GM21360 (cell line): Measurements from ENCODE around the gene TBC1D1.

Experiments
- ATAC-seq: cut with Tn5 transposase; IDR thresholded peaks from one replicate; pipeline ENCODE4 v1.9.1; 2021; ENCODE audit warnings: mild to moderate bottlenecking, moderate library complexity; ENCODE audit not compliant: unreplicated experiment

The TBC1D1 gene

DNA sequence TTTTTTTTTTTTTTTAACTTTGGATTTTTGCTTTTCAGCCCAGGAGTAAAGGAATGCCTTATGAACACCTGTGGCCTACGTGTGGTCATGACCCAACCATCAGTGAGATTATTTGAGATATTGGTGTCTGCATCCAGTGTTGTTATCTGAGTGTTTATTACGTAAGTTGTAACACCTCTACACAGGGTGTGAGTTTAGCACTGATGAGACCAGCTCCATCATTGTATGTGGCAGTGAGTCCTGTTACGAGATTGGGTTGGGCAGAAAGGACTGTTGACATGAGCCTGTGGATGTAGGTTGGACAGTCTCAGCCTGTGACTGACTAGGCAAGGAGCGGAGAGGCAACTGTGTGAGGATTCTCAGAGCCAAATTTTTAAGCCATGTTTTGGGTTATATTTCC, 248.3 kb downstream of the TBC1D1 start:
- no peak for ATAC-seq

- ATAC-seq: no peak
These were observed 249.8 kb downstream of the TBC1D1 start for GRCh38 chr4:38140643-38141203.

DNA sequence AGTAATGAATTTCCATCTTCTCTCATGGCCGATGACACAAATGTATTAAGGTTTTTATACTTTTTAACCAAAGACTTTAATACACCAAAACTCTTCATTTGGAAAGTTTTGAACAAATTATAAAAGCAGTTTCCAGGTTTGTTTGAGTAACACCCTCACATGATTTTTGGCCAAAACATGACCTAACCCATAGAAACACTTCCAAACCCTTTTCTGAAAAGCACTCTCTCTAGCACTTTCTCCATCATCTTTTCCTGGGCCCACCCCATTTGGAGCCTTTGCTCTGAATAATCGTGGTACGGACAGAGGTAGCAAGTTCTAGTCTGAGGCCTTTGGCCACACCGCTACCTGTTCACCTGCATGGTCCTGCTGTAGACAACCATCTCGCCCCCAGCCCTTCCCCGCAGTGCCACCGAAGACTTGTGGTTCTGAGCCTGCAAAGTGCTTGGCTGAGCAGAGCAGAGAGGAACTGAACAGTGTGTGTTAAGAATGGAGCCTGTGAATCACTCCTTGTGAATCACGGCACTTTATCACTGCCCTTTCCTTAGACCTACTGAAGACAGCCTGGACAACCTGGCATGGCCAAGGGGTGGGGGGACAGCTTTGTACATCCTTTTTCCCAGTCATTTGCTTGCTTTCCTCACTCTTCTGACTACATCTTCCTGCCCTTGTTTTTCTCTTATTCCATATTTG, 251.1 kb downstream of the TBC1D1 start:
- no peak for ATAC-seq

DNA sequence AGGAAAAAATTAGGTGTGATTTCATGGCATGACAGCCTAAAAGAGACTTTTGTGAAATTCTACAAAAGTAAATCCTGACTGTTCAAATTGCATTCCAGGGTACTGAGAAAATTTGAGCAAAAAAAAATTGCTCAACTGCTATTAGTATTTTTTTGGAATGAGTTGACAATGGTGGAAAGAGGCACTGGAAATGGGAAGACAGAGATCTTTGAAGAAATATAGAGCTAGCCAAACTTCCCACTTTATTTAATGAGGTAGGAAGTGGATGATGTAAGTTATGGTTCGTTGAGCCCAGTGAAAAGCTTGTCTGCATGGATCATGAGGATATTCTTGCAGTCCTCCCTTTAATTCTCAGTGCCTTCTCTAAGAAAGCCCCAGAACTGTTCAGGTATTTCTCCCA, 253.1 kb downstream of the TBC1D1 start:
- no peak for ATAC-seq

DNA sequence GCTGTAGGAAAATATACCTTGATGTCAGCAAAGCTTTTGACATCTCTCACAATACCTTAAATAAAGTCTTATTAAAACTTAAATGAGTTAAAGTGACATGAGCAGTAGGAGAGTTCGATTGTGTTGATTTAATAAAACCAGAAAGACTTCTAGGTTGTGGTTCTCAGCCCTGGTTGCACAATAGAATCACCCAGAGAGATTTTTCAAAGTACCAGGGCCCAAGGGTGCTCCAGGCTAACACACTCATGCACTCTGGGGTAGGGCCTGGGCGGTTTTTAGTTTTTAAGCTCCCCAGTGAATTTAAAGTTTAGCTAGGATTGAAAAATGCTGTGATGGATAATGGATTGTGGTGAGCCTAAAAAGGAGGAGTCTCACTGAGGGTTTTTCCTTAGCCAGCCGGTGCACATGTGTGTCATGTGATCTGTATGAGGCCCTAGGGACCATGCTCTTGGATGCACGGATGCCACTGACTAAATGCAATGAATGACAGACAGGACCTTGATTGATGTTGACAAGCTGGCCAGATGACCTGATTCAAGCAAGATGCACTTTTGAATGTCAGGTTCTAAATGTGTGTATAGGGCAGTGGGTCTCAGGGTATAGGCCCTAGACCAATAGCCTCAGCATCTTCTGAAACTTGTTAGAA, 254.3 kb downstream of the TBC1D1 start:
- no peak for ATAC-seq

GRCh38 chr4:38145741-38146140, 254.9 kb downstream of the TBC1D1 start:
- ATAC-seq: no peak

GRCh38 chr4:38146383-38146782, 255.5 kb downstream of the TBC1D1 start:
- no peak for ATAC-seq

DNA sequence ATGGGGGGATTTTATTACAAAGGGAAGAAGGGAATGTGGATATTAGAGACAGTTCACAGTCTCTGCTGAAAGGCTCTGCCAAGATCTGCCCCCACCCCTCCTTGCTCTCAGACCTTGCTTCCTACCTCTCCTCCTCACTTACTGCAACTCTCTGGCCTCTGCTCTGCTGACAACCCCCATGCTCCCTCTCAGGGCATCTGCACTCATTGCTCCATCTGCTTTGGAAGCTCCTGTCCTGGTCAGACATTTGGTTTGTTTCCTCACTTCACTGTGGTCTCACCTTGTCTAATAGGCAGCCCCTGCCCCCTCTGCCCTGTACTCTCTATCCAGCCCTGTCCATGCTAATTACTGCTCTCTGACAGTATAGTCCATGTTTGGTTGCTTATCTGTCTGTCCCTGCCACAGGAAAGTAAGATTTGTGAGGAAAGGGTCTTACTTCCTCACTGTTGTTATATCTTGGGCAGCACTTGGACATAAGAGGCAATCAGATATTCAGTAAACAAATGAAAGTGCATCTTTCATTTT, 258.6 kb downstream of the TBC1D1 start:
- ATAC-seq: no peak

GRCh38 chr4:38149997-38150671, 259.2 kb downstream of the TBC1D1 start:
- ATAC-seq: no peak

GRCh38 chr4:38150766-38151165, 259.9 kb downstream of the TBC1D1 start:
- ATAC-seq: no peak

- ATAC-seq: no peak
These were observed 261.0 kb downstream of the TBC1D1 start for GRCh38 chr4:38151873-38152272.

DNA sequence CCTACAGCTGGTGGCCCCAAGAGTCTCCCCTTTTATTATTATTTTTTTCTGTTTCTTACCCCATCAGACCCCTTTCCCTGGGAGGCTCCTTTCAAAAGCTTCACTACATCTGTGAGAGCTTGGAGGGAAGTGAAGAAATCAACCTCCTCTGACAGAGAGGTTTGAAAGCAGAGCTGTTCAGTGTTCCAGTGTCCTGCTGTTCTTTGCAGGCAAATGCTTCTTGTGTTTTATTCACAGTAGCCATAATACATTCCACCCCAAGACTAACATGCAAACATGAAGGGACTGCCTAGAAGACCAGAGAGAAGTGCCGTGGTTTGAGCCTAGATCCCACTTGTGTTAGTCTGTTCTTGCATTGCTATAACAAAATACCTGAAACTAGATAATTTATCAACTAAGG, 261.4 kb downstream of the TBC1D1 start:
- ATAC-seq: no peak

GRCh38 chr4:38152721-38153386, 262.0 kb downstream of the TBC1D1 start:
- ATAC-seq: no peak

GRCh38 chr4:38153387-38153760, 262.5 kb downstream of the TBC1D1 start:
- no peak for ATAC-seq

- ATAC-seq: no peak
These were observed 263.4 kb downstream of the TBC1D1 start for GRCh38 chr4:38154252-38154651.

DNA sequence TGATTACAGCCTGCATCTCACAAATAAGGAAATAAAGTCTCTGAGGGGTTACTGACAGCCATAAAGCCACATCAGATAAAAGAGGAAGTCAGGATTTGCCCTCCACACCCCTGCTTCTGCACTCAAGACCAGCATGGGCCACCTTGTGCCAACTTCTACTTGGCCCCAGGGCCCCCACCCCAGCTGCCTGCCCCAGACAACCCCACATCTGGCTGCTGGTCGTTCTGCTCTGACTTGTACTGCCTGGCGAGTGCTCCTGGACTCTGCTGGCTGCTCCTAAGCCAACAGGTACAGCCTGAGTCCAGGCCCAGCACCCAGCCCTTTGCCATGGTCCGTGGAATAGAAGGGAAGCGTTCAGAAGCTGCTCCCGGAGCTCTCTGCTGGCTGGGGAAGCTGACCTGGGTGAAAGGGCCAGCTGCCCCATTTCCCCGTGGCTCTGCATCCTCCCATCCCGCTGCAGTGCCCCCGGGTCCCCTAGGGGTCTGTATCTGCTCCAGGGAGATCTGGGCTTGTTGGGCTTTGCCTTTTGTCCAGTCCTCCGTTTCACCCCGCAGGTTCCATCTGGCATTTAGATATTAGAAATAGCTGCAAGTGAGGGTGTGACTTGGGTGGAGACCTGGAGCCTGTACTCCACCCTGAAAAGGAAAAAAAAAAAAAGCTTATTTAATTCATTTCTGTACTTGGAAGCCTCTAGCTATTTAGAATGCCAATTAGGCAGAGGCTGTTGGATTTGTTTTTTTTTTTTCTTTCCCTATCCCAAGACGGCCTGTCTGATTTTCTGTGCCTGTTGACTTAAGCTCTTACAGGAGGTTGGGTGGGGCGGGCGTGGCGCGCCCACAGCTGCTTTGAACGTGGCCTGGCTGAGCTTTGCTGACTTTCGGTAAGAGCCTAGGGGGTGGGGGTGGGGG, 264.1 kb downstream of the TBC1D1 start:
- no peak for ATAC-seq

DNA sequence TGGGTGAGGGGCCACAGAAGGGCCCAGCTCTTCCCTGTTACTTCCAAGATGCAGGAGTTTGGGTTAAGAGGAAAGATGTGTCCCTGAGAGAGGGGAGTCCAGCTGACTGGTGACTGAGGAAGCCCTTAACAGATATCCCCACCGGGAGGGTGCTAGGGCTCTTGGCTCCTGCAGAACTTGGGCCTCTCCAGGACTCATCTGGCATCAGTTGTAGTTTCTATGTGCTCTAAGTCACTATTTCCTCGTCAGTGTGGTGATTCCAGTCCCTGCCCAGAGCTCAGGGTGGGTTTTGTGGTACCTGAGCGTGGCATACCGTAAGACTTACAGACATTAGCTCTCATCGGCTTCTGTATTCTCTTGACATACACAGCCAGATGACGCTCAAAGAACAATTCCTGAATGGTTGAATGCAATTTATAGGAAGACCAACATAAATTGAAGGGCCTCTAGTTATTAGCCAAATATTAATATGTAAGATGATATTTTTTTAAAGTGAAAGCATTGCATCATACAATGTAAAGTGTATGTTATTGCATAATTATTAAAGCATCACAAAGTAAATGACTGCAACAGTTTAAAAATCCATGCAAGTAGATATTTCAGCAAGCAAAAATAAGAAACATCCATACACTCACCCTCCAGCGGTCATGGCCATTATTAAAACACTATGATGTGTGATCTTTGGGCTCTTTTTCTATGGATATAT, 264.9 kb downstream of the TBC1D1 start:
- ATAC-seq: no peak

DNA sequence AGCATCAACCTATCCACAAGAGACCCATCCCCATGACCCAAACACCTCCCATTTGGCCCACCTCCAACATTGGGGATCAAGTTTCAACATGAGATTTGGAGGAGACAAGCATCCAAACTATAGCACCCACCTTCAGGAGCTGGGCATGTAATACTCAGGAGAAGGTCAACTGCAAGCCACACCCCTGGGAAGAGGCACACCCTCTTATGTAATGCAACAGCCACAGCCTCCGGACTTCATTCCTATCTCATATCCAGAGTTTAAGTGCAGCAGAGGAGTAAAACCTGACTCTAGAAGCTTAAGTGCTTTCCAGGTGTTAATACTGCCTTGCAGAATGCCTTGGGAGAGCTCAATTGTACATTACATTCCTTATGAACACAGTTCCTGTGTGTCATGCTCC, 266.7 kb downstream of the TBC1D1 start:
- ATAC-seq: no peak

GRCh38 chr4:38160487-38161207, 269.8 kb downstream of the TBC1D1 start:
- peak; percentile 95 for ATAC-seq
